NCI-H1694 (cell line): Measurements from ENCODE around the gene RBCK1.
A peak's percentile ranks its signal among the peaks of the same experiment; 100 is the strongest.

ENCODE experiments used
- DNase-seq: peaks from one replicate; lab custom pipeline; 2025; lab: John Stamatoyannopoulos, UW

Gene RBCK1

DNA sequence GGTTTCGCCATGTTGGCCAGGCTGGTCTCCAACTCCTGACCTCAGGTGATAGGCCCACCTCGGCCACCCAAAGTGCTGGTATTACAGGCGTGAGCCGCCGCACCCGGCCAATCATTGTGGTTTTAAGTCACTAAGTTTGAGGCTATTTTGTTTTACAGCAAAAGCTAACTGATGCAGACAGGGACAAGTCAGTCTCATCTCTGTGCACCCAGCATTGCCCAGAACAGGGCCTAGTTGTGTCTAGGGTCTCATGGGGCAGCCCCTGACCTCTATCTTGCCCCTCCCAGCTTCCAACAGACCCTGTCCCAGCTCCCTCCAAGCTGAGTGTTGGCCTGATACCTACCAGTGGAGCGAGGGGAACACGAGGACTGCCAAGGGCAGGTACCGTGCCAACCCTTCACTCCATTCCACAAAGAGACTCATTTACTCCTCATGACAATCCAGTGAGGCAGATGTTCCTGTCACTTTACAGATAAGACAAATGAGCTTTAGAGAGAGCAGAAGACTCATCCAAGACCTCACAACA, 8.9 kb upstream of the RBCK1 start:
- no peak for DNase-seq

- DNase-seq: peak; percentile 20
Observed at GRCh38 chr20:400128-400453, 8.0 kb upstream of the RBCK1 start.

DNA sequence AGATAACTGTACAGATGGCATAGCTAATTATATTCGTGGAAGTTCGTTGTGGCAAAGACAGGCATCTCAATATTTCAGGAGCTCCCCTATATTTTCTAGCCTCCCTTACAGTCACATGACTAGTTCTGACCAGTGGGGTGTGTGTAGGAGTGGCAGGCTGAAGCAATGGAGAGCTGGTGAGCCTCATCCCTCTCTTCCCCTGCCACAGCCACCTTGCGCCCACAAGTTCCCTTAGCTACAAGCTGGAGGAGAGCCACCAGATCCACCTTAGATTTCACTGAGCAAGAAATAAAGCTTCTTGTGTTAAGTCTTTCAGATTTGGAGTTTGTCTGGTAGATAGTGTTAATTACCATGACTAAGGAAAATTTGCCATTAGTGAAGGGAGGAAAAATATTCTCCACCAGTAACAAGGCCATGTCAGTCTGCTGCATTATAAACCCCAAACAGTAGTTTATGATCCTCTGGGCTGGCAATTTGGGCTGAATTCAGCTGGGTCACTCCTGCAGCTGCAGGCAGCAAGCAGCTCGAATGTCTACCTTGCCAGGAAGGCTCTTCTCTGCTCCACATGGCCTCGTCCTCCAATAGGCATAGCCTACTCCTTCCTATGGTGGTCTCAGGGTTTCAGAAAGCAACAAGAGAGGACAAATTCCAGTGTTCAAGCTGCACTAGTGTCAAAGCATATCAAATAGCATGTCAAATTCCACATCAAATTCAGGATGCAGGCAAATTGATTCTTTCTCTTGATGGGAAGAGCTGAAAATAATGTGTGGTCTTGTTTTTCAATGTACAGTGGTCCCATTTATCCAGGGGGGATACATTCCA, 7.4 kb upstream of the RBCK1 start:
- DNase-seq: no peak

GRCh38 chr20:401682-402495, 6.2 kb upstream of the RBCK1 start:
- DNase-seq: no peak

GRCh38 chr20:402496-402885, 5.6 kb upstream of the RBCK1 start:
- DNase-seq: no peak

GRCh38 chr20:402898-403581, 5.1 kb upstream of the RBCK1 start:
- DNase-seq: no peak

DNA sequence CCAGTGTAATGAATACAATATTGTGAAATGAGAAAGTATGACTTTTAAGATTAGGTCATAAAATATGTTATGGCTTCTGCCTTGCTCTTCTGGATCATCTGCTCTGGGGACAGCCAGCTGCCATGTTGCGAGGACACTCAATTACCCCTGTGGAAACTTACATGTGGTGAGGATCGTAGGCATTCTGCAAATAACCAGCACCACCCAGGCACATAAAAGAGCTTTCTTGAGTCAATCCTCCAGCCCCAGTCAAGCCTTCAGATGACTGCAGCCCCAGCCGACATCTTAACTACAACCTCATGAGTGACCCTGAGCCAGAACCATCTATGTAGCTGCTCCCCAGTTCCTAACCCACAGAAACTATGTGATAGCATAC, 4.5 kb upstream of the RBCK1 start:
- no peak for DNase-seq

DNA sequence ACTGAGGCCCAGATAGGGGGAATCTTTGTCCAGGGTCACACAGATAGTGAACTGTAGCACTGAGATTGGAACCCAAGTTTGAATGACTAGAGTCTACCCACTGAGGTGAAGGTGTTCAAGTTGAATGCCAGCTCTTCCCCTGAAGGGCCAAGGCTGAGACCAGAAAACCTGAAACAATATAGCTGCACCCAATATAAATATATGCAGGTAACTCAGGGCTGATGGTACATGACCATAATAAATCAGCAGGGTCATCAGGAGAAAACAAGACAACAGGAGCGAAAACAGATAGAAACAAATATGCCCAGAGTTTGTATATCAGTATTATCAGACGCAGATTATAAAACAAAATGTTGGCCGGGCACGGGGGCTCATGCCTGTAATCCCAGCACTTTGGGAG, 4.0 kb upstream of the RBCK1 start:
- DNase-seq: no peak

GRCh38 chr20:406200-407132, 1.6 kb upstream of the RBCK1 start:
- no peak for DNase-seq

GRCh38 chr20:407133-407952, 756 bp upstream of the RBCK1 start:
- peak; percentile 43 for DNase-seq

GRCh38 chr20:408843-409696, 971 bp downstream of the RBCK1 start:
- no peak for DNase-seq

DNA sequence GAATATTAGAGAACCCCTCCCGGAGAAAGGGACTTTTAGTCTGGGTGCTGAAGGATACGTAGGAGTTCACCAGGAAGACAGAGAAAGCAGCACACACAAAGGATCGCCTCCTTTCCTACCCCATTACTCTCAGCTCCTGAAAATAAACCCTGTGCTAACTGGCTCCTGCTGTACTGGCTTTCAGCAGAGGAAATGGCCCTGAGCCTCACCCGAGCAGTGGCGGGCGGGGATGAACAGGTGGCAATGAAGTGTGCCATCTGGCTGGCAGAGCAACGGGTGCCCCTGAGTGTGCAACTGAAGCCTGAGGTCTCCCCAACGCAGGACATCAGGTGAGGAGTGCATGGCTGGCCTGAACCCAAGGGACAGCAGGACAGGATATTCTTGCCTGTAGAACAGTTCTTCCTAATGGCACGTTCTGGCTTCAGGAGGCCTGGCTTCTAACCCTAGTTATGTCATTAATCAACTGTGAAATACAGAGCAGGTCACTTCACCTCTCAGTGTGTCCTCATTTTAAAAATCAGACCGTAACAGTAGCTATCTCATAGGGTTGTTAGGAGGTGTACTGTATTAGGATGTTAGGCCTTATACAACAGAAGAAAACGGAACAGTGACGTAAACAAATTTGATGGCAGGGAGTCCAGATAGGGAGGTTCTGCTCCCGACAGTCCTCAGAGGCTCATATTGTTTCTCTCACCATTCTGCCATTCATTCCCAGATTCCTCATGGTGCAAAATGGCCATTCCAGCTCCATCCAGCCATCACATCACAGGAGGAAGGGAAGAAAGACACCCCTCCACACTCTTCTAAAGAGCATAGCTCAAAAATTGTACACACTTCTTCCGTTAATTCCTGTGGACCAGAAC, 1.8 kb downstream of the RBCK1 start:
- peak; percentile 41 for DNase-seq

DNA sequence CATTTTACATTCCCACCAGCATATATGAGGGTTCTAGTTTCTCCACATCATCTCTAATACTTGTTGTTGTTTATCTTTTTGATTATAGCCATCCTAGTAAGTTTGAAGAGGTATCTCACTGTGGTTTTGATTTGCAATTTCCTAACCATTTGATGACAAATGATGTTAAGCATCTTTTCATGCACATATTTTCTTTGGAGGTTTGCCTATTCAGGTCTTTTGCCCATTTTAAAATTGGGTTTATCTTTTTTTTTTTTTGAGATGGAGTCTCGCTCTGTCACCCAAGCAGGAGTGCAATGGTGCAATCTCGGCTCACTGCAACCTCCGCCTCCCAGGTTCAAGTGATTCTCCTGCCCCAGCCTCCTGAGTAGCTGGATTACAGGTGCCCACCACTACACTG, 4.0 kb downstream of the RBCK1 start:
- no peak for DNase-seq

DNA sequence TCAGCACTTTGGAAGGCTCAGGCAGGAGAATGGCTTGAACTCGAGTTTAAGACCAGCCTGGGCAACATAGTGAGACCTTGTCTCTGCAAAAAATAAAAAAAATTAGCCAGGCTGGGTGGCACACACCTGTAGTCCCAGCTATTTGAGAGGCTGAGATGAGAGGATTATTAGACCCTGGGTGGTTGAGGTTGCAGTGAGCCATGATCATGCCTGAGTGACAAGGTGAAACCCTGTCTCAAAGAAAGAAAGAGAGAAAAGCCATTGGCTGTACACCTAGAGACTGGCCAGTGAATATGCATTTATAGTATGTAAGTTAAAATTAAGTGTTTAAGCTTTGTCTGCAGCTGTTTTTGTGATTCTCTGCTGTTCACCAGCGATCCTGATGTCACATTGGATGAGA, 6.1 kb downstream of the RBCK1 start:
- DNase-seq: no peak

DNA sequence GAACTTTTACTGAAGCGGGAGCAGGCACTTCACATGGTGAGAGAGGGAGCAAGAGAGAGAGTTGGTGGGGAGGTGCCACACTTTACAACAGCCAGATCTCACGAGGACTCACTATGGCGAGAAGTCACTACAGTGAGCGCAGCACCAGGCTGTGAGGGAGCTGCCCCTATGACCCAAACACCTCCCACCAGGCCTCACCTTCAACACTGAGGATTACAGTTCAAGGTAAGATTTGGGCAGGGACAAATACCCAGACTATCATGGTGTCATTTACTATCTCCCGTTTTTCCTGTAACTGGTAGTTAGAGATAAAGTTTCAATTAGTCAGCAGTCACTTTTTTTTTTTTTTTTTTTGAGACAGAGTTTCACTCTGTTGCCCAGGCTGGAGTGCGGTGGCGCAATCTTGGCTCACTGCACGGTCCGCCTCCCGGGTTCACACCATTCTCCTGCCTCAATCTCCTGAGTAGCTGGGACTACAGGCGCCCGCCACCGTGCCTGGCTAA, 7.8 kb downstream of the RBCK1 start:
- no peak for DNase-seq

DNA sequence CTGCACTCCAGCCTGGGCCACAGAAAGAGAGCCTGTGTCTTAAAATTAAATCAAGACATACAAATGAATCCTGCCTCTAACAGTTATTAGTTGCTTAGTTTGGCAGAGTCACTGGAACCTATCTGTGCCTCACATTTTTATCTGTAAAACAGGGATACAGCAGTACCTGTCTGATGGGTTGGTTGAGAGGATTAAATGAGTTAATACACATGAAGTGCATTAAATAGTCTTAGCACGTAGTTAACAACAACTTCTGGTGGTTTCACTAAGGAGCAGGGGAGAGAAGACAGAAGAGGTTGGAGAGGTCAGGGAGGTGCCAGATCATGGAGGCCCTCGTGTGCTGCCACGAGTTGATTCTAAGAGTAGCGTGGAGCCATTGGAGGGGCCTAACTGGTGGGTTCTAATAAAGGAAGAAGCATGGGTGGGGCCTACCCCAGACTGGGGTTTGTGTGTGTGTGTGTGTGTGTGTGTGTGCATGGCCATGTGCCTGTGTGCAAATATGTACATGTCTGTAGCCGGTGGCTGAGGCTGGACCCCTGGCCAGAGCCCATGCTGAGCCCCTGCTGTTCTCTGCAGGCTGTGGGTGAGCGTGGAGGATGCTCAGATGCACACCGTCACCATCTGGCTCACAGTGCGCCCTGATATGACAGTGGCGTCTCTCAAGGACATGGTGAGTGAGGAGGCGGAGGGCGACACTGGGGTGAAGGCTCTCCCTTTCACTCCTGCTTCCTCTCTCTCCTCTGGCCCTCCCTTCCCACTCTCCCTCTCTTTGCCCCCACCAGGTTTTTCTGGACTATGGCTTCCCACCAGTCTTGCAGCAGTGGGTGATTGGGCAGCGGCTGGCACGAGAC, 9.1 kb downstream of the RBCK1 start:
- no peak for DNase-seq

DNA sequence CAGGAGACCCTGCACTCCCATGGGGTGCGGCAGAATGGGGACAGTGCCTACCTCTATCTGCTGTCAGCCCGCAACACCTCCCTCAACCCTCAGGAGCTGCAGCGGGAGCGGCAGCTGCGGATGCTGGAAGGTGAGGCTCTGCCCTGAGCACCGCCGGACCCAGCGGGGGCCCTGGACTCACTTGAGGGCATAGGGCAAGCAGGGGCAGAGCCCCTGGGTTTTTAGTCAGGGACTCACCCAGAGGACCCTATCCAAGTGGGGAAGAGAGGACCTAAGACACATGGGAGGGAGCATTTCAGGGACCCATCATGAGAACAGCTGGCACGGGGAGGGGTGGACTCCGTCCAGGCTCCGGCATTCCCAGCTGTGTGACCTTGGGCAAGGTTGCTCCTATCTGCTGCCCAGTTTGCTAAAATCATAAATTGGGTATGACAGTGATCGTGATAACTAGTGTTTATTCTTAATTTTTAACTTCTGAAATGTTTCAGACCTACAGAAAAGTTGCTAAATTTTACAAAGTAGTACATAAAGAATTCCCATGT, 9.8 kb downstream of the RBCK1 start:
- DNase-seq: no peak
